ENCODE measurements around the gene EHMT1.

The EHMT1 gene

GRCh38 chr9:137604345-137605086 is 14.3 kb upstream of the EHMT1 start:
- no peaks in the 10 kb centered on the region for H3K9me3 ChIP-seq (ENCODE audit: control insufficient read depth, low read length)
- no peaks in the 10 kb centered on the region for H3K79me2 ChIP-seq
- no peaks in the 10 kb centered on the region for H3K36me3 ChIP-seq (ENCODE audit: control insufficient read depth, insufficient read depth, low read length)
- no peak overlapping the region for H3K9ac ChIP-seq
- no peak for TF ChIP-seq CTCF (IDR thresholded peaks at IDR 0.05)
- H2AFZ ChIP-seq, result peak overlapping the region; percentile 50
- H3K27ac ChIP-seq, result no peak overlapping the region
- H3K27me3 ChIP-seq (ENCODE audit: control insufficient read depth, insufficient read depth, low read length), result no peaks in the 10 kb centered on the region
- no peak overlapping the region for H3K4me2 ChIP-seq (ENCODE audit: low read length)
- H3K4me3 ChIP-seq (ENCODE audit: low read depth, low read length), result peak overlapping the region; percentile 11
- H3K4me1 ChIP-seq, result peaks cover 9% of the 10 kb centered on the region

GRCh38 chr9:137605121-137606004 is 13.4 kb upstream of the EHMT1 start, which contains the start of gene ARRDC1:
ARRDC1 (plus strand) TSS chr9:137605686; CDS start chr9:137605718, 32 bp downstream.
- Histone ChIP-seq H3K79me2 (peaks cover 2% of the 10 kb centered on the region), H3K27ac (peak within 1 kb of the TSS; percentile 22), H3K36me3 (ENCODE audit: control insufficient read depth, insufficient read depth, low read length) (no peaks in the 10 kb centered on the region), H3K4me1 (peaks cover 9% of the 10 kb centered on the region), H3K9ac (no peak within 1 kb of the TSS), H3K27me3 (ENCODE audit: control insufficient read depth, insufficient read depth, low read length) (no peaks in the 10 kb centered on the region), H2AFZ (peak within 1 kb of the TSS; percentile 68), H3K4me3 (ENCODE audit: low read depth, low read length) (peak within 1 kb of the TSS; percentile 52), H3K9me3 (ENCODE audit: control insufficient read depth, low read length) (no peaks in the 10 kb centered on the region), H3K4me2 (ENCODE audit: low read length) (peak within 1 kb of the TSS; percentile 71)
- TF ChIP-seq CTCF (IDR thresholded peaks at IDR 0.05), result no peak

GRCh38 chr9:137606005-137606621 is 12.7 kb upstream of the EHMT1 start:
- H3K9me3 ChIP-seq (ENCODE audit: control insufficient read depth, low read length), result no peaks in the 10 kb centered on the region
- peak overlapping the region; percentile 52 for H3K4me3 ChIP-seq (ENCODE audit: low read depth, low read length)
- peaks cover 9% of the 10 kb centered on the region for H3K4me1 ChIP-seq
- peak overlapping the region; percentile 71 for H3K4me2 ChIP-seq (ENCODE audit: low read length)
- H3K36me3 ChIP-seq (ENCODE audit: control insufficient read depth, insufficient read depth, low read length), result no peaks in the 10 kb centered on the region
- no peak for TF ChIP-seq CTCF (IDR thresholded peaks at IDR 0.05)
- no peaks in the 10 kb centered on the region for H3K27me3 ChIP-seq (ENCODE audit: control insufficient read depth, insufficient read depth, low read length)
- peak overlapping the region; percentile 22 for H3K27ac ChIP-seq
- H3K9ac ChIP-seq, result no peak overlapping the region
- peak overlapping the region; percentile 68 for H2AFZ ChIP-seq
- peaks cover 4% of the 10 kb centered on the region for H3K79me2 ChIP-seq

GRCh38 chr9:137606734-137607138 is 12.1 kb upstream of the EHMT1 start:
- Histone ChIP-seq H2AFZ (no peak overlapping the region), H3K36me3 (ENCODE audit: control insufficient read depth, insufficient read depth, low read length) (no peaks in the 10 kb centered on the region), H3K4me2 (ENCODE audit: low read length) (peak overlapping the region; percentile 71), H3K9ac (no peak overlapping the region), H3K4me3 (ENCODE audit: low read depth, low read length) (peak overlapping the region; percentile 52), H3K4me1 (peaks cover 9% of the 10 kb centered on the region), H3K27me3 (ENCODE audit: control insufficient read depth, insufficient read depth, low read length) (no peaks in the 10 kb centered on the region), H3K27ac (peak overlapping the region; percentile 22), H3K79me2 (peaks cover 7% of the 10 kb centered on the region), H3K9me3 (ENCODE audit: control insufficient read depth, low read length) (no peaks in the 10 kb centered on the region)
- TF ChIP-seq CTCF (IDR thresholded peaks at IDR 0.05), result no peak
